Erythroblast (primary cell): Measurements from ENCODE around the gene SOAT2.

ENCODE experiments used
- GATA1 ChIP-seq: IDR thresholded peaks from 2 replicates; pipeline ENCODE4 v1.6.1; 2011; ENCODE audit warnings: low read depth, mild to moderate bottlenecking, control low read depth, low read length, moderate library complexity
- POLR2A ChIP-seq: IDR thresholded peaks from 2 replicates; pipeline ENCODE4 v1.6.1; 2011; ENCODE audit warnings: mild to moderate bottlenecking, low read length

- TF ChIP-seq POLR2A, result no peak
- no peak for TF ChIP-seq GATA1
Measured at GRCh38 chr12:53124352-53124723, 21.1 kb downstream of the SOAT2 start.
